ENCODE data around the gene PLD5. TPM values are rescaled to one million over a fixed set of nuclear protein-coding genes. Genes with fewer than 3 reads are reported as not detected.

The PLD5 gene
- total RNA-seq, 5 donors from 2014 or later (not counting 1 experiment from before 2014, with no cell fraction given) = not detected

GRCh38 chr1:242454262-242455051 lies 70.0 kb downstream of the PLD5 start:
- ChIA-PET POLR2A (no interaction called here), CTCF (interaction anchor here (0.7 to 1.4 kb wide), 2 partner anchors 848 to 870 kb away, joined by 3 to 5 read pairs; no protein-coding TSS in a partner anchor)
- Mint-ChIP-seq H3K4me1 (no peaks in the 10 kb centered on the region), H3K27me3 (peaks cover 19 to 32% of the 10 kb centered on the region in 2 donors), H3K36me3 (no peaks in the 10 kb centered on the region), H3K9me3 (no peaks in the 10 kb centered on the region), H3K27ac (no peak overlapping the region), H3K4me3 (no peak overlapping the region)
- Histone ChIP-seq H3K9me3 (no peaks in the 10 kb centered on the region), H3K4me1 (ENCODE audit: control insufficient read depth in 1 of 2, extremely low read depth in 1 of 2, insufficient read depth in 2 of 2, low read length in 2 of 2) (no peaks in the 10 kb centered on the region), H3K36me3 (ENCODE audit: control insufficient read depth in 2 of 2, extremely low read depth in 1 of 2, insufficient read depth in 1 of 2, low read length in 1 of 2) (no peaks in the 10 kb centered on the region), H3K27ac (ENCODE audit: low read length) (no peak overlapping the region), H3K4me3 (ENCODE audit: control insufficient read depth in 1 of 2, extremely low read depth in 1 of 2, low read length in 1 of 2) (no peak overlapping the region), H3K27me3 (replicated peaks in 1 of 2; ENCODE audit: control insufficient read depth in 2 of 2, extremely low read depth in 1 of 2, insufficient read depth in 2 of 2, low read length in 1 of 2) (peaks cover 0 to 16% of the 10 kb centered on the region in 2 experiments)
- WGBS (ENCODE audit: insufficient coverage) = 33% methylated on average over 3 of the region's 9 CpGs
- no peak for ATAC-seq (replicated peaks in 1 of 4)
- DNase-seq = peak in 1 of 35 experiments; percentile 14

- Histone ChIP-seq H3K27ac (ENCODE audit: low read length) (no peak overlapping the region), H3K9me3 (no peaks in the 10 kb centered on the region), H3K4me1 (ENCODE audit: control insufficient read depth in 1 of 2, extremely low read depth in 1 of 2, insufficient read depth in 2 of 2, low read length in 2 of 2) (no peaks in the 10 kb centered on the region), H3K27me3 (replicated peaks in 1 of 2; ENCODE audit: control insufficient read depth in 2 of 2, extremely low read depth in 1 of 2, insufficient read depth in 2 of 2, low read length in 1 of 2) (peaks cover 0 to 16% of the 10 kb centered on the region in 2 experiments), H3K4me3 (ENCODE audit: control insufficient read depth in 1 of 2, extremely low read depth in 1 of 2, low read length in 1 of 2) (no peak overlapping the region), H3K36me3 (ENCODE audit: control insufficient read depth in 2 of 2, extremely low read depth in 1 of 2, insufficient read depth in 1 of 2, low read length in 1 of 2) (no peaks in the 10 kb centered on the region)
- H3K27me3 Mint-ChIP-seq = peaks cover 24 to 36% of the 10 kb centered on the region in 2 donors
- POLR2A ChIA-PET = no interaction called here
- no peaks in the 10 kb centered on the region for H3K4me1 Mint-ChIP-seq
- no peak overlapping the region for H3K4me3 Mint-ChIP-seq
- CTCF ChIA-PET = interaction anchor here in 1 of 2 donors (0.6 kb wide), 1 partner anchor 42 kb away, joined by 3 read pairs; no protein-coding TSS in a partner anchor
- no peaks in the 10 kb centered on the region for H3K36me3 Mint-ChIP-seq
- H3K9me3 Mint-ChIP-seq = no peaks in the 10 kb centered on the region
- 95% methylated on average over 3 of the region's 8 CpGs for WGBS (ENCODE audit: insufficient coverage)
- no peak for ATAC-seq (replicated peaks in 1 of 4)
- DNase-seq = no peak
- no peak overlapping the region for H3K27ac Mint-ChIP-seq
Measured at GRCh38 chr1:242452573-242452972, 71.9 kb downstream of the PLD5 start.

GRCh38 chr1:242449661-242450060 lies 74.8 kb downstream of the PLD5 start:
- WGBS (ENCODE audit: insufficient coverage) = 73% methylated on average over 9 of the region's 9 CpGs
- POLR2A ChIA-PET = no interaction called here
- CTCF ChIA-PET = interaction anchor here in 1 of 2 donors (1.3 kb wide), 1 partner anchor 21 kb away, joined by 3 read pairs; no protein-coding TSS in a partner anchor
- H3K4me1 ChIP-seq (ENCODE audit: control insufficient read depth in 1 of 2, extremely low read depth in 1 of 2, insufficient read depth in 2 of 2, low read length in 2 of 2) = no peaks in the 10 kb centered on the region
- H3K27me3 ChIP-seq (replicated peaks in 1 of 2; ENCODE audit: control insufficient read depth in 2 of 2, extremely low read depth in 1 of 2, insufficient read depth in 2 of 2, low read length in 1 of 2) = peaks cover 2 to 16% of the 10 kb centered on the region in 2 experiments
- H3K27me3 Mint-ChIP-seq = peaks cover 24 to 44% of the 10 kb centered on the region in 2 donors
- H3K4me3 ChIP-seq (ENCODE audit: control insufficient read depth in 1 of 2, extremely low read depth in 1 of 2, low read length in 1 of 2) = no peak overlapping the region
- no peak overlapping the region for H3K4me3 Mint-ChIP-seq
- H3K4me1 Mint-ChIP-seq = no peaks in the 10 kb centered on the region
- no peak for ATAC-seq (replicated peaks in 1 of 4)
- H3K9me3 Mint-ChIP-seq = no peaks in the 10 kb centered on the region
- H3K36me3 Mint-ChIP-seq = no peaks in the 10 kb centered on the region
- H3K27ac Mint-ChIP-seq = no peak overlapping the region
- no peaks in the 10 kb centered on the region for H3K9me3 ChIP-seq
- H3K36me3 ChIP-seq (ENCODE audit: control insufficient read depth in 2 of 2, extremely low read depth in 1 of 2, insufficient read depth in 1 of 2, low read length in 1 of 2) = no peaks in the 10 kb centered on the region
- DNase-seq = no peak
- no peak overlapping the region for H3K27ac ChIP-seq (ENCODE audit: low read length)

- no peak for ATAC-seq (replicated peaks in 1 of 4)
- WGBS (ENCODE audit: insufficient coverage) = 57% methylated on average over 10 of the region's 12 CpGs
- H3K4me3 ChIP-seq (ENCODE audit: control insufficient read depth in 1 of 2, extremely low read depth in 1 of 2, low read length in 1 of 2) = no peak overlapping the region
Measured at GRCh38 chr1:242448910-242449645, 75.4 kb downstream of the PLD5 start.

GRCh38 chr1:242447689-242448088 lies 76.8 kb downstream of the PLD5 start:
- H3K4me1 Mint-ChIP-seq = no peaks in the 10 kb centered on the region
- H3K4me3 Mint-ChIP-seq = no peak overlapping the region
- POLR2A ChIA-PET = no interaction called here
- CTCF ChIA-PET = interaction anchor here in 1 of 2 donors (0.6 kb wide), 1 partner anchor 19 kb away, joined by 3 read pairs; no protein-coding TSS in a partner anchor
- no peaks in the 10 kb centered on the region for H3K36me3 Mint-ChIP-seq
- ATAC-seq (replicated peaks in 1 of 4) = no peak
- no peak for DNase-seq
- Histone ChIP-seq H3K9me3 (no peaks in the 10 kb centered on the region), H3K27ac (ENCODE audit: low read length) (no peak overlapping the region), H3K4me1 (ENCODE audit: control insufficient read depth in 1 of 2, extremely low read depth in 1 of 2, insufficient read depth in 2 of 2, low read length in 2 of 2) (no peaks in the 10 kb centered on the region), H3K36me3 (ENCODE audit: control insufficient read depth in 2 of 2, extremely low read depth in 1 of 2, insufficient read depth in 1 of 2, low read length in 1 of 2) (no peaks in the 10 kb centered on the region), H3K27me3 (replicated peaks in 1 of 2; ENCODE audit: control insufficient read depth in 2 of 2, extremely low read depth in 1 of 2, insufficient read depth in 2 of 2, low read length in 1 of 2) (peaks cover 2 to 11% of the 10 kb centered on the region in 2 experiments), H3K4me3 (ENCODE audit: control insufficient read depth in 1 of 2, extremely low read depth in 1 of 2, low read length in 1 of 2) (no peak overlapping the region)
- peaks cover 19 to 29% of the 10 kb centered on the region in 2 donors for H3K27me3 Mint-ChIP-seq
- no peaks in the 10 kb centered on the region for H3K9me3 Mint-ChIP-seq
- H3K27ac Mint-ChIP-seq = no peak overlapping the region
- 71% methylated on average over 1 of the region's 7 CpGs for WGBS (ENCODE audit: insufficient coverage)

More at GRCh38 chr1:242448910-242449645, 75.4 kb downstream of the PLD5 start:
- H3K4me3 Mint-ChIP-seq = no peak overlapping the region
- POLR2A ChIA-PET = no interaction called here
- CTCF ChIA-PET = no interaction called here
- H3K9me3 ChIP-seq = no peaks in the 10 kb centered on the region
- H3K27ac ChIP-seq (ENCODE audit: low read length) = no peak overlapping the region
- H3K4me1 Mint-ChIP-seq = no peaks in the 10 kb centered on the region
- H3K36me3 ChIP-seq (ENCODE audit: control insufficient read depth in 2 of 2, extremely low read depth in 1 of 2, insufficient read depth in 1 of 2, low read length in 1 of 2) = no peaks in the 10 kb centered on the region
- no peaks in the 10 kb centered on the region for H3K9me3 Mint-ChIP-seq
- H3K27me3 Mint-ChIP-seq = peaks cover 24 to 38% of the 10 kb centered on the region in 2 donors
- H3K27me3 ChIP-seq (replicated peaks in 1 of 2; ENCODE audit: control insufficient read depth in 2 of 2, extremely low read depth in 1 of 2, insufficient read depth in 2 of 2, low read length in 1 of 2) = peaks cover 2 to 16% of the 10 kb centered on the region in 2 experiments
- DNase-seq = no peak
- H3K4me1 ChIP-seq (ENCODE audit: control insufficient read depth in 1 of 2, extremely low read depth in 1 of 2, insufficient read depth in 2 of 2, low read length in 2 of 2) = no peaks in the 10 kb centered on the region
- no peaks in the 10 kb centered on the region for H3K36me3 Mint-ChIP-seq
- H3K27ac Mint-ChIP-seq = no peak overlapping the region

GRCh38 chr1:242440757-242441156 lies 83.7 kb downstream of the PLD5 start:
- Histone ChIP-seq H3K36me3 (ENCODE audit: control insufficient read depth in 2 of 2, extremely low read depth in 1 of 2, insufficient read depth in 1 of 2, low read length in 1 of 2) (no peaks in the 10 kb centered on the region), H3K9me3 (no peaks in the 10 kb centered on the region), H3K4me3 (ENCODE audit: control insufficient read depth in 1 of 2, extremely low read depth in 1 of 2, low read length in 1 of 2) (no peak overlapping the region), H3K4me1 (ENCODE audit: control insufficient read depth in 1 of 2, extremely low read depth in 1 of 2, insufficient read depth in 2 of 2, low read length in 2 of 2) (no peaks in the 10 kb centered on the region), H3K27ac (ENCODE audit: low read length) (no peak overlapping the region), H3K27me3 (replicated peaks in 1 of 2; ENCODE audit: control insufficient read depth in 2 of 2, extremely low read depth in 1 of 2, insufficient read depth in 2 of 2, low read length in 1 of 2) (no peaks in the 10 kb centered on the region)
- no CpG with 5 or more reads among the region's 1 CpG for WGBS (ENCODE audit: insufficient coverage)
- CTCF ChIA-PET = no interaction called here
- Mint-ChIP-seq H3K4me1 (no peaks in the 10 kb centered on the region), H3K27ac (no peak overlapping the region), H3K4me3 (no peak overlapping the region), H3K27me3 (peaks cover 4 to 10% of the 10 kb centered on the region in 2 donors), H3K36me3 (no peaks in the 10 kb centered on the region), H3K9me3 (no peaks in the 10 kb centered on the region)
- DNase-seq (no peak), ATAC-seq (replicated peaks in 1 of 4) (no peak)
- POLR2A ChIA-PET = no interaction called here

Measured in T-cell (primary cell).